Measurements from ENCODE around the gene LRRC8C. TPM values are rescaled to one million over a fixed set of nuclear protein-coding genes. Genes with fewer than 3 reads are reported as not detected.
"Not testable (repeated sequence)": the region's sequence is repeated elsewhere in the genome, so short reads cannot be mapped to it uniquely, and the experiment has no call there.

LRRC8C gene
- total RNA-seq, 1 experiment from 2014 or later = 1.2 TPM

GRCh38 chr1:89615676-89616598 is 17.0 kb upstream of the LRRC8C start:
- DNase-seq = peak; percentile 54
- Histone ChIP-seq H3K36me3 (replicated peaks; ENCODE audit: control insufficient read depth, insufficient read depth, low read length) (no peaks in the 10 kb centered on the region), H3K27me3 (ENCODE audit: control insufficient read depth, insufficient read depth, low read length) (no peaks in the 10 kb centered on the region), H3K4me3 (ENCODE audit: insufficient read depth, low read depth, low read length) (no peak overlapping the region)

DNA sequence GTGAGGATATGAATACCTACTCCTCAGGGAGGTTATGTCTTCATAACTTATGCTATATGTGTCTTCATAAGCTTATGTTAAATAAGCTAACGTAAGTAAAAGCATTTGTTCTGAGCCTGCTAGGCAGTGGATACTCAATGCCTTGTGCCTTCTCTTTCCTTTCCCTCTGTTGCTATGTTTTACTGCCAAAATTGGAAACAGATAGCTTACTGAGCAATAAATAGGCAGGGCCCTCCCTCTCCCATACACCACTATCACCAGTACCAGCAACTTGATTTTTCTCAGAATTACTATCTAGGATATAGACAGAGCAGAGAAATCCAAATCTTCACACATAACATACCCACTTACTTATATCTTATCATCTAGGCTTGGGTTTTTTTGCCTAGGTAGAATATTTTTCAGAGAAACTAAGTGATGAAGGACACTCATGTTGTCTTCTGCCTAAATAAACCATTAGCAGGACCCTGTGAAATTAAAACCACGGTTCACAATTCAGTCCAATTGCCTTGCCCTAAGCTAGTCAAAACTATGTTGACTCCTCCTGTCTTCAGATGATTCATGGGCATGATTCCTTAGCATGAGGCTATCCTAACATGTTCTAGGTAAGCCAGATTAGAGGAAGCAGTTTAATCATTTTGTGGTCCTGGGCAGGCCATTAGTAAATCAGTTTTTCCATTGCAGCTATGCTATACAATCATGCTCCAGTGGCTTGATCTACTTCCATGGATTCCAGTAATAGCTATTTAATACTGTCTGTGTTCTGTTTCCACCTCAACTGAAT is 15.9 kb upstream of the LRRC8C start:
- H3K36me3 ChIP-seq (replicated peaks; ENCODE audit: control insufficient read depth, insufficient read depth, low read length) = no peaks in the 10 kb centered on the region
- no peaks in the 10 kb centered on the region for H3K27me3 ChIP-seq (ENCODE audit: control insufficient read depth, insufficient read depth, low read length)
- DNase-seq = no peak
- H3K4me3 ChIP-seq (ENCODE audit: insufficient read depth, low read depth, low read length) = no peak overlapping the region

- DNase-seq = no peak
- Histone ChIP-seq H3K4me3 (ENCODE audit: insufficient read depth, low read depth, low read length) (no peak overlapping the region), H3K27me3 (ENCODE audit: control insufficient read depth, insufficient read depth, low read length) (no peaks in the 10 kb centered on the region), H3K36me3 (replicated peaks; ENCODE audit: control insufficient read depth, insufficient read depth, low read length) (no peaks in the 10 kb centered on the region)
These were observed 12.3 kb upstream of the LRRC8C start for GRCh38 chr1:89620664-89621063.

DNA sequence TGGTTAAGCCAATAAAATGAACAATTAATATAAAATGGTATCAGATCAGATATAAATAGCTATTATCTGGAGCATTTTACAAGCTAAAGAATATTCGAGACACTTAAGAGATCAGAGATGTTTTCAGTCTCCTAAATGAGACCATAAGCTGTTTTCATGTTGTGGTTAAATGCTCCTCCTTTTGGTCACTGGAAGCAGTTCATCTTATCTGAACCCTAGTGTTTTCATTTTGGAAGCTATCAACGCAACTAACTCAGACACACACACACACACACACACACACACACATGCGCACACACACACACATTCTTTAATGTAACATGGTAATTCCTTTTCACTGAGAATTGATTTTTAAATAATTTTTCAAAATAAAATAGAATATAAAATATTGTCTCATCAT is 10.0 kb upstream of the LRRC8C start:
- Histone ChIP-seq H3K27me3 (ENCODE audit: control insufficient read depth, insufficient read depth, low read length) (no peaks in the 10 kb centered on the region), H3K4me3 (ENCODE audit: insufficient read depth, low read depth, low read length) (no peak overlapping the region), H3K36me3 (replicated peaks; ENCODE audit: control insufficient read depth, insufficient read depth, low read length) (no peaks in the 10 kb centered on the region)
- DNase-seq = no peak

- no peak for DNase-seq
- Histone ChIP-seq H3K27me3 (ENCODE audit: control insufficient read depth, insufficient read depth, low read length) (no peaks in the 10 kb centered on the region), H3K36me3 (replicated peaks; ENCODE audit: control insufficient read depth, insufficient read depth, low read length) (no peaks in the 10 kb centered on the region), H3K4me3 (ENCODE audit: insufficient read depth, low read depth, low read length) (no peak overlapping the region)
These were observed 8.6 kb upstream of the LRRC8C start for GRCh38 chr1:89624314-89624713.

GRCh38 chr1:89624715-89625323 is 8.1 kb upstream of the LRRC8C start:
- H3K4me3 ChIP-seq (ENCODE audit: insufficient read depth, low read depth, low read length) = no peak overlapping the region
- H3K36me3 ChIP-seq (replicated peaks; ENCODE audit: control insufficient read depth, insufficient read depth, low read length) = no peaks in the 10 kb centered on the region

GRCh38 chr1:89627596-89627962 is 5.3 kb upstream of the LRRC8C start:
- H3K27me3 ChIP-seq (ENCODE audit: control insufficient read depth, insufficient read depth, low read length) = peaks cover 19% of the 10 kb centered on the region

More at GRCh38 chr1:89624715-89625323, 8.1 kb upstream of the LRRC8C start:
- DNase-seq = no peak
- H3K27me3 ChIP-seq (ENCODE audit: control insufficient read depth, insufficient read depth, low read length) = no peaks in the 10 kb centered on the region

DNA sequence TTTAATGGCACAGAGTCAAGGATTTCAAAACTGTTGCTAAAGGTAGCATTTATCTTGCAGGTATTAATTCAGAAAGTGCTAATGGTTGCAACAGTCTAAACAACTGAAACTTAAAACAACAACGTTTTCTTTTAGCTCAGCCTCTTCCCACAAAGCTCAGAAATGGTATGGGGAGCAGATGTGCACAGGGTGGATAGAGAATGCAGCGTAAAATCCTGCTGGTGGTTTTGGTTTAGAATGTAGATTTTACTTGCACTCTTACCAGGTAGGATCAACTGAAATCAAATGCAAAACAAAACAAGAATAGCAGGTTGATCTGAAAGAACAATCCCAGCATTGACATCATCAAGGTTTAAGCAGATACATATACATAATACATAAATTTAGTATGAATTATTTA is 3.8 kb upstream of the LRRC8C start:
- Histone ChIP-seq H3K36me3 (replicated peaks; ENCODE audit: control insufficient read depth, insufficient read depth, low read length) (no peaks in the 10 kb centered on the region), H3K27me3 (ENCODE audit: control insufficient read depth, insufficient read depth, low read length) (peaks cover 33% of the 10 kb centered on the region), H3K4me3 (ENCODE audit: insufficient read depth, low read depth, low read length) (no peak overlapping the region)
- DNase-seq = no peak

More at GRCh38 chr1:89627596-89627962, 5.3 kb upstream of the LRRC8C start:
- Histone ChIP-seq H3K36me3 (replicated peaks; ENCODE audit: control insufficient read depth, insufficient read depth, low read length) (no peaks in the 10 kb centered on the region), H3K4me3 (ENCODE audit: insufficient read depth, low read depth, low read length) (no peak overlapping the region)
- DNase-seq = no peak

DNA sequence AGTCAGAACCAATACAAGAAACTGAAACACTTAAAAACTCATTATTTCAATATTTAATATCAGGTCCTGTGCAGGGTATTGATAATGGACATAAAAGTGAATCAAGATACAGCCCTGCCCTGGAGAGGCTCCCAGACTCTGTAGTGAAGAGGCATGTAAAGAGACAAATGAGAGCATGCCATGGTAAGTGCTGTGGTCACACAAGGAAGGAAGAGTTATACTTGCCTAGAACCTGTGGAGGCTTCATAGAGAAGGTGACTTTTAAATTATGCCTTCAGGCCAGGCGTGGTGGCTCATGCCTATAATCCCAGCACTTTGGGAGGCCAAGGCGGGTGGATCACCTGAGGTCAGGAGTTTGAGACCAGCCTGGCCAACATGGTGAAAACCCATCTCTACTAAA is 3.3 kb upstream of the LRRC8C start:
- not testable (repeated sequence) for H3K36me3 ChIP-seq (replicated peaks; ENCODE audit: control insufficient read depth, insufficient read depth, low read length); H3K4me3 ChIP-seq (ENCODE audit: insufficient read depth, low read depth, low read length); DNase-seq
- peaks cover 37% of the 10 kb centered on the region for H3K27me3 ChIP-seq (ENCODE audit: control insufficient read depth, insufficient read depth, low read length)

- Histone ChIP-seq H3K4me3 (ENCODE audit: insufficient read depth, low read depth, low read length) (no peak overlapping the region), H3K27me3 (ENCODE audit: control insufficient read depth, insufficient read depth, low read length) (peaks cover 41% of the 10 kb centered on the region), H3K36me3 (replicated peaks; ENCODE audit: control insufficient read depth, insufficient read depth, low read length) (no peaks in the 10 kb centered on the region)
- no peak for DNase-seq
These were observed 2.9 kb upstream of the LRRC8C start for GRCh38 chr1:89630048-89630447.

DNA sequence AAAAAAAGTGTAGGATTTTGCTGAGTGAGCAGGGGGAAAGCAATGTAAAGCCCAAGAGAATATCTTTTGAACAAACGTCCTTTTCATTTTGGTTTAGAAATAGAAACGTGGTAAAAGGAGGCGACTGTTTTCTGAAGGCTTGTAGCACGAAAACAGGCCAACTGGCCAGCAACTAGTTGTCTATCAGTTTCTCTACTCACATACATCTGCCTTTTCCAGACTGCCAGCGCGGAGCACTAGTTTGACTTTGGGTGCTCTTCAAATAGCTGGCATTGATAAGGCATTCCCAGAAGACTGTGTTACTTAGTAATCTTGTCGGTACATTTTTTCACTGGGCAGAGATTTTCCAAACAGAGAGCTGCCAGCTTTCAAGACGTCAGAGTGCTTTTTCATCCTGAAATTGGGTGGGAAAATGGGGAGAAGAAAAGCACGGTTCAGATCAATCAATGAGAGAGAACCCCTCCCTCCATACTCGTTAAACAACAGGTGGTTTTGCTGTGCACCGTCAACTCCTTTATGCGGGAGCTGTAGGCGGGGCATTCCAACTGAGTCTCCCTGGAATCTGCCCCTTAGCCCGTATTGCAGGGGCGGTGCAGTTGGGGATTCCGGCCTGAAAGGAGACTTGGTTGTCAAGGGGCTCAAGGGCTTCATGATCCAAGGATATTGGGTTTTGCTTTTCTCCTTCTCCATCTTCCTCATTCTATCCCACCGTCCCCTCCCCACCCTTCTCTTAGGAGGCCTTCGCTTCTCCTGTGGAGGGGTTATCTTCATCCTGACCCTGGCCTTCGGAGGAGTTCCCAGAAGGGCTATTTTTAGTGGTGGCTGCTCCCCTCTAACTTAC is 884 bp upstream of the LRRC8C start:
- peak; percentile 55 for DNase-seq
- peak overlapping the region; percentile 80 for H3K4me3 ChIP-seq (ENCODE audit: insufficient read depth, low read depth, low read length)
- no peaks in the 10 kb centered on the region for H3K36me3 ChIP-seq (replicated peaks; ENCODE audit: control insufficient read depth, insufficient read depth, low read length)
- peaks cover 43% of the 10 kb centered on the region for H3K27me3 ChIP-seq (ENCODE audit: control insufficient read depth, insufficient read depth, low read length)

- DNase-seq = peak; percentile 74
- H3K27me3 ChIP-seq (ENCODE audit: control insufficient read depth, insufficient read depth, low read length) = peaks cover 43% of the 10 kb centered on the region
- peak overlapping the region; percentile 80 for H3K4me3 ChIP-seq (ENCODE audit: insufficient read depth, low read depth, low read length)
- no peaks in the 10 kb centered on the region for H3K36me3 ChIP-seq (replicated peaks; ENCODE audit: control insufficient read depth, insufficient read depth, low read length)
These were observed 404 bp downstream of the LRRC8C start for GRCh38 chr1:89633248-89633799.

- Histone ChIP-seq H3K36me3 (replicated peaks; ENCODE audit: control insufficient read depth, insufficient read depth, low read length) (no peaks in the 10 kb centered on the region), H3K4me3 (ENCODE audit: insufficient read depth, low read depth, low read length) (peak overlapping the region; percentile 80), H3K27me3 (ENCODE audit: control insufficient read depth, insufficient read depth, low read length) (peaks cover 43% of the 10 kb centered on the region)
- peak; percentile 49 for DNase-seq
These were observed 1.1 kb downstream of the LRRC8C start for GRCh38 chr1:89633800-89634625.
